NCI-H748 (cell line): Measurements from ENCODE around the gene DNMT3L.
A peak's percentile ranks its signal among the peaks of the same experiment; 100 is the strongest.
"Not testable (repeated sequence)": the region's sequence is repeated elsewhere in the genome, so short reads cannot be mapped to it uniquely, and the experiment has no call there.

Experiments
- DNase-seq: peaks from one replicate; lab custom pipeline; 2025; ENCODE audit not compliant: unreplicated experiment; lab: John Stamatoyannopoulos, UW

The DNMT3L gene

DNA sequence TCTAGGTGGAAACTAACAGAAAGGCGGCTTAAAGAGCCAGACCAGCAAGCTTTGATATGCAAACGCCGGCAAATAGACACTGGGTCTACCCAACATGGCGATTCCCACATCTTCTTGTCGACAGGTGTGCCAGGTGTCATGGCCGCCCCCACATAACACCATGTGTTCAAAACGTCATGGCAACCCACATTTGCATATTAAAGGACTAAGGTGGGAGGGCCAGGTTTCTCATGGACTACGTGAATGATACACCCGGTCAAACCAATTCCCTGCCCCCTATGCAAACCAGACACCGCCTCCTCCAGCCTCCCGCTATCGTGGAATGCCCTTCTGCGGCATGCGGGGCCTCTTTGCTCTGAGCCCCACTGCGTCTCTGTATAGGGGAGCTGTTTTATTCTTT, 62.2 kb downstream of the DNMT3L start:
- peak; percentile 52 for DNase-seq

DNA sequence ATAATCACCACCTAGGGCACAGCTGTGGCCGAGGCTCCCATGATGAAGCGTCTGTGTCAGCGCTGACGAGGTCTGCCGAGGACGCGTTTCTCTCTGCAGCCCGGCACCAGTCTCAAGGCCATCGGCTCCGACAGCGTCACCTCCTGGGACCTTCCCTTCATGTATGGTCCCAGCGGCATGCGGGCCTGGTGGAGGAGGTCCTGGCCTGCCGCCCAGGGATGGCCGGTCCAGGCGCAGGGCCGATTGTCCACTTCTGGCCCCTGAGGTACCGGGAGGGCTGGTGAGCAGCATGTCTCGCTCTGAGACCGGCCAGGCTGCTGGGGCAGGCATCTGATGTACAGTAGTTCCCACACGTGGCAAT, 64.6 kb downstream of the DNMT3L start:
- DNase-seq, result not testable (repeated sequence)
